WTC11 (cell line): Measurements from ENCODE around the gene LIG1. TPM values are rescaled to one million over a fixed set of nuclear protein-coding genes. Genes with fewer than 3 reads are reported as not detected.
A peak's percentile ranks its signal among the peaks of the same experiment; 100 is the strongest.

Experiments
- ATAC-seq: fragments of 200-7000 bp; cut with Tn5 transposase; 2 replicates; pipeline ENCODE4 v1.10.0; 2021; ENCODE audit warnings: mild to moderate bottlenecking, moderate library complexity
- CTCF ChIA-PET: fragments of 300-600 bp; sonication (Branson Sonifier 250); formaldehyde crosslinking; loops from one replicate; lab custom pipeline; 2021; ENCODE audit warnings: antibody characterized with exemption; lab: Charles Lee
- POLR2A ChIA-PET: fragments of 350-600 bp; sonication (Branson Sonifier 250); formaldehyde crosslinking; loops from one replicate; lab custom pipeline; 2021; ENCODE audit warnings: antibody characterized with exemption; lab: Charles Lee
- DNase-seq: peaks from one replicate; pipeline ENCODE4 v3.0.0; 2021; ENCODE audit warnings: low spot score
- H3K27ac Mint-ChIP-seq: 2 replicates; pipeline ENCODE4 v1.8.0; 2021; ENCODE audit warnings: mixed read lengths
- H3K27me3 Mint-ChIP-seq: 2 replicates; pipeline ENCODE4 v1.8.0; 2021; ENCODE audit warnings: low read depth, mild to moderate bottlenecking, moderate library complexity, mixed read lengths
- H3K36me3 Mint-ChIP-seq: 2 replicates; pipeline ENCODE4 v1.8.0; 2021; ENCODE audit warnings: mixed read lengths
- H3K4me1 Mint-ChIP-seq: 2 replicates; pipeline ENCODE4 v1.8.0; 2022; ENCODE audit warnings: mixed read lengths
- H3K4me3 Mint-ChIP-seq: 2 replicates; pipeline ENCODE4 v1.8.0; 2021; ENCODE audit warnings: mild to moderate bottlenecking, moderate library complexity, mixed read lengths
- H3K9me3 Mint-ChIP-seq: 2 replicates; pipeline ENCODE4 v1.8.0; 2021; ENCODE audit warnings: mixed read lengths
- CBFB ChIP-seq: sonication (generic); formaldehyde crosslinking; IDR thresholded peaks from 2 replicates; pipeline ENCODE4 v1.8.1; 2022; ENCODE audit warnings: mild to moderate bottlenecking, low read depth, missing genetic modification reagents
- EMX1 ChIP-seq: fragments of 250-450 bp; sonication (Bioruptor Pico); IDR thresholded peaks from 2 replicates; pipeline ENCODE4 v1.8.0; 2021; ENCODE audit warnings: mild to moderate bottlenecking
- HMGA2 ChIP-seq: fragments of 250-450 bp; sonication (Bioruptor Pico); IDR thresholded peaks from 2 replicates; pipeline ENCODE4 v1.4.0; 2021; ENCODE audit warnings: mild to moderate bottlenecking, moderate library complexity
- NR1H2 ChIP-seq: sonication (generic); formaldehyde crosslinking; IDR thresholded peaks from 2 replicates; pipeline ENCODE4 v1.9.0; 2021; ENCODE audit warnings: mild to moderate bottlenecking, moderate library complexity, missing genetic modification reagents
- NR2C2 ChIP-seq: sonication (generic); formaldehyde crosslinking; IDR thresholded peaks from 2 replicates; pipeline ENCODE4 v1.8.0; 2022; ENCODE audit warnings: mild to moderate bottlenecking, missing genetic modification reagents
- NR3C1 ChIP-seq: sonication (generic); formaldehyde crosslinking; conservative IDR thresholded peaks from 2 replicates; pipeline ENCODE4 v1.8.1; 2023; ENCODE audit warnings: low read depth, mild to moderate bottlenecking, missing genetic modification reagents
- ZNF219 ChIP-seq: sonication (generic); formaldehyde crosslinking; IDR thresholded peaks from 2 replicates; pipeline ENCODE4 v1.8.0; 2023; ENCODE audit warnings: missing genetic modification reagents, mild to moderate bottlenecking, borderline replicate concordance
- total RNA-seq: library from RNA; stranded (reverse); gene quantifications from 3 replicates; pipeline ENCODE4 v1.2.3, GENCODE V29; 2021
- TF ChIP-seq, protein P1 (sequence below): sonication (generic); formaldehyde crosslinking; IDR thresholded peaks from 2 replicates; pipeline ENCODE4 v1.8.1; 2022; ENCODE audit warnings: mild to moderate bottlenecking, missing genetic modification reagents, moderate library complexity, borderline replicate concordance
- TF ChIP-seq, protein P2 (sequence below): fragments of 250-450 bp; sonication (Bioruptor Pico); IDR thresholded peaks from 2 replicates; pipeline ENCODE4 v1.9.0; 2021; ENCODE audit warnings: mild to moderate bottlenecking
- TF ChIP-seq, protein P3 (sequence below): sonication (generic); formaldehyde crosslinking; IDR thresholded peaks from 2 replicates; pipeline ENCODE4 v1.8.1; 2022; ENCODE audit warnings: low read depth, missing genetic modification reagents, borderline replicate concordance

Gene LIG1
- total RNA-seq, 1 experiment from 2014 or later: 119 TPM

DNA sequence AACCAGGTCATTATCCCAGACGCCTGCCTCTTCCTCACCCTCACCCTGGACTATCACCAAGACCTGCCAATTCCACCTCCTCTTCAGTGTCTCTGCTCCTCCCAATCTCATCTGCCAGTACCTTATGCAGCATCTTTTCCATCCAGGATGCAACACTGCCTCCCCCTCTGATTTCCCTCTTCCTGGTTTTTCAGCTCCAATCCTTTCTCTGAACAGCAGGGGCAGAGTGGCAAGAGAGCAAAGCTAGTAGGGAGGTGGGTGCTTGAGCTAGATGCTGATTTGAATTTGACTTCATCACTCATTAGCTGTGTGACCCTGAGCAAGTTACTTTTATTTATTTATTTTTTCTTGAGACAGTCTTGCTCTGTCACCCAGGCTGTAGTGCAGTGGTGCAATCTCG lies 100.7 kb downstream of the LIG1 start:
- peak; percentile 74 for ATAC-seq
- Mint-ChIP-seq H3K27ac (no peak overlapping the region), H3K36me3 (peaks cover 5% of the 10 kb centered on the region; the same call in 1 of the 2 replicates), H3K9me3 (peaks cover 14% of the 10 kb centered on the region), H3K4me1 (peaks cover 10% of the 10 kb centered on the region), H3K27me3 (peaks cover 4% of the 10 kb centered on the region; the same call in 1 of the 2 replicates), H3K4me3 (no peak overlapping the region)
- TF ChIP-seq, protein P1, sequence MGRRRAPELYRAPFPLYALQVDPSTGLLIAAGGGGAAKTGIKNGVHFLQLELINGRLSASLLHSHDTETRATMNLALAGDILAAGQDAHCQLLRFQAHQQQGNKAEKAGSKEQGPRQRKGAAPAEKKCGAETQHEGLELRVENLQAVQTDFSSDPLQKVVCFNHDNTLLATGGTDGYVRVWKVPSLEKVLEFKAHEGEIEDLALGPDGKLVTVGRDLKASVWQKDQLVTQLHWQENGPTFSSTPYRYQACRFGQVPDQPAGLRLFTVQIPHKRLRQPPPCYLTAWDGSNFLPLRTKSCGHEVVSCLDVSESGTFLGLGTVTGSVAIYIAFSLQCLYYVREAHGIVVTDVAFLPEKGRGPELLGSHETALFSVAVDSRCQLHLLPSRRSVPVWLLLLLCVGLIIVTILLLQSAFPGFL: no peak
- TF ChIP-seq, protein P2, sequence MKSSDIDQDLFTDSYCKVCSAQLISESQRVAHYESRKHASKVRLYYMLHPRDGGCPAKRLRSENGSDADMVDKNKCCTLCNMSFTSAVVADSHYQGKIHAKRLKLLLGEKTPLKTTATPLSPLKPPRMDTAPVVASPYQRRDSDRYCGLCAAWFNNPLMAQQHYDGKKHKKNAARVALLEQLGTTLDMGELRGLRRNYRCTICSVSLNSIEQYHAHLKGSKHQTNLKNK (CRISPR knock-in tag): no peak
- TF ChIP-seq NR1H2 (CRISPR knock-in tag) (no peak), HMGA2 (no peak), EMX1 (CRISPR knock-in tag) (no peak), NR2C2 (CRISPR knock-in tag) (no peak), CBFB (no peak), NR3C1 (CRISPR knock-in tag) (no peak), ZNF219 (CRISPR knock-in tag) (no peak)
- TF ChIP-seq, protein P3, sequence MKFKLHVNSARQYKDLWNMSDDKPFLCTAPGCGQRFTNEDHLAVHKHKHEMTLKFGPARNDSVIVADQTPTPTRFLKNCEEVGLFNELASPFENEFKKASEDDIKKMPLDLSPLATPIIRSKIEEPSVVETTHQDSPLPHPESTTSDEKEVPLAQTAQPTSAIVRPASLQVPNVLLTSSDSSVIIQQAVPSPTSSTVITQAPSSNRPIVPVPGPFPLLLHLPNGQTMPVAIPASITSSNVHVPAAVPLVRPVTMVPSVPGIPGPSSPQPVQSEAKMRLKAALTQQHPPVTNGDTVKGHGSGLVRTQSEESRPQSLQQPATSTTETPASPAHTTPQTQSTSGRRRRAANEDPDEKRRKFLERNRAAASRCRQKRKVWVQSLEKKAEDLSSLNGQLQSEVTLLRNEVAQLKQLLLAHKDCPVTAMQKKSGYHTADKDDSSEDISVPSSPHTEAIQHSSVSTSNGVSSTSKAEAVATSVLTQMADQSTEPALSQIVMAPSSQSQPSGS (CRISPR knock-in tag): no peak
- ChIA-PET CTCF (interaction anchor here (0.6 to 1.4 kb wide), 16 partner anchors 8 to 294 kb away, joined by 3 to 16 read pairs (median 3); partner anchors contain the start of genes CABP5, PLA2G4C, SYNGR4 and TMEM143), POLR2A (interaction anchor here (0.6 kb wide), 1 partner anchor 47 kb away, joined by 5 read pairs; no protein-coding TSS in a partner anchor)
- DNase-seq: peak; percentile 17

Other genes starting within 250 kb of the LIG1 start
- not detected in 3 replicates for gene BSPH1, start 178.2 kb downstream of the LIG1 start, total RNA-seq
- gene ELSPBP1, start 175.7 kb downstream of the LIG1 start, total RNA-seq: not detected in 3 replicates
- not detected in 3 replicates for gene CABP5, start 126.3 kb downstream of the LIG1 start, total RNA-seq
- 4.5 to 10.6 TPM (median 8.6 TPM) in 3 replicates for gene PLA2G4C, start 59.5 kb downstream of the LIG1 start, total RNA-seq
- 12.8 to 15.9 TPM (median 15.7 TPM) in 3 replicates for gene ZSWIM9, start 336 bp upstream of the LIG1 start, total RNA-seq
- 23.0 to 31.1 TPM (median 29.8 TPM) in 3 replicates for gene CARD8, start 85.6 kb upstream of the LIG1 start, total RNA-seq
- 9.8 to 12.7 TPM (median 9.8 TPM) in 3 replicates for gene ZNF114, start 99.7 kb upstream of the LIG1 start, total RNA-seq
- gene EMP3, start 155.2 kb upstream of the LIG1 start, total RNA-seq: 8.9 to 11.1 TPM (median 10.4 TPM) in 3 replicates
- gene TMEM143, start 193.6 kb upstream of the LIG1 start, total RNA-seq: 20.2 to 29.6 TPM (median 27.0 TPM) in 3 replicates
- gene SYNGR4, start 194.0 kb upstream of the LIG1 start, total RNA-seq: not detected in 3 replicates
- gene KDELR1, start 221.2 kb upstream of the LIG1 start, total RNA-seq: 207 to 226 TPM (median 223 TPM) in 3 replicates
- gene GRIN2D, start 223.3 kb upstream of the LIG1 start, total RNA-seq: 23.0 to 27.8 TPM (median 25.3 TPM) in 3 replicates